ENCODE measurements around the gene TTC36. TPM values are rescaled to one million over a fixed set of nuclear protein-coding genes. Genes with fewer than 3 reads are reported as not detected.

Gene TTC36
- total and polyA plus RNA-seq, 2 of the 13 experiments (the other 11 are each of a cell fraction or from before 2014, with no cell fraction given), result 0.13 to 0.40 TPM

GRCh38 chr11:118530683-118531596 is 3.7 kb downstream of the TTC36 start, which contains the start of gene TMEM25 (continued):
- TF ChIP-seq THAP9 (CRISPR knock-in tag; IDR thresholded peaks at IDR 0.05; ENCODE audit: borderline replicate concordance) (0 out of 2 replicates have a peak, but pooled peaks have one; percentile 12), MAZ (IDR thresholded peaks at IDR 0.05; ENCODE audit: borderline replicate concordance, low read depth, low read length) (peak; percentile 88), MAZ (CRISPR knock-in tag; IDR thresholded peaks at IDR 0.05; ENCODE audit: low read depth) (peak; percentile 71), MTA1 (CRISPR knock-in tag; IDR thresholded peaks at IDR 0.05; ENCODE audit: borderline replicate concordance) (peak; percentile 31; the same call in 1 of the 2 replicates), ISL2 (CRISPR knock-in tag; IDR thresholded peaks at IDR 0.05) (peak; percentile 14; the same call in 1 of the 2 replicates), ZHX2 (IDR thresholded peaks at IDR 0.05; ENCODE audit: low read depth) (no peak; the same call in 1 of the 2 replicates), ZHX2 (CRISPR knock-in tag; IDR thresholded peaks at IDR 0.05; ENCODE audit: borderline replicate concordance) (peak; percentile 66), KLF16 (CRISPR knock-in tag; IDR thresholded peaks at IDR 0.05) (peak in 1 of 2 experiments; percentile 24; a peak in 1 of 4 replicates), ZNF17 (CRISPR knock-in tag; IDR thresholded peaks at IDR 0.05) (0 out of 2 replicates have a peak, but pooled peaks have one; percentile 61), ZNF589 (CRISPR knock-in tag; conservative IDR thresholded peaks at IDR 0.05) (peak; percentile 77; the same call in 1 of the 2 replicates), ZNF761 (CRISPR knock-in tag; conservative IDR thresholded peaks at IDR 0.05) (0 out of 2 replicates have a peak, but pooled peaks have one; percentile 49), ZNF749 (CRISPR knock-in tag; IDR thresholded peaks at IDR 0.05; ENCODE audit: borderline replicate concordance) (no peak), TARDBP (CRISPR knock-in tag; IDR thresholded peaks at IDR 0.05) (peak; percentile 24; the same call in 1 of the 2 replicates), YEATS2 (CRISPR knock-in tag; IDR thresholded peaks at IDR 0.05; ENCODE audit: borderline replicate concordance) (peak; percentile 47; the same call in 1 of the 2 replicates), ZNF816 (CRISPR knock-in tag; IDR thresholded peaks at IDR 0.05; ENCODE audit: borderline replicate concordance) (peak; percentile 64; the same call in 1 of the 2 replicates), BORCS8-MEF2B (CRISPR knock-in tag; IDR thresholded peaks at IDR 0.05) (peak; percentile 31), IRX3 (CRISPR knock-in tag; IDR thresholded peaks at IDR 0.05; ENCODE audit: borderline replicate concordance, low read depth) (peak; percentile 59; the same call in 1 of the 2 replicates)

Measured in HepG2 (cell line).